Measurements from ENCODE around the gene CLDN7. TPM values are rescaled to one million over a fixed set of nuclear protein-coding genes. Genes with fewer than 3 reads are reported as not detected.

The CLDN7 gene
- total and polyA plus RNA-seq, 2 experiments from 2014 or later = 197 to 341 TPM

GRCh38 chr17:7218166-7218565, 44.1 kb downstream of the CLDN7 start:
- Histone ChIP-seq H3K9me3 (ENCODE audit: low read depth) (no peaks in the 10 kb centered on the region), H2AFZ (peak overlapping the region; percentile 51), H3K4me3 (peak overlapping the region; percentile 61), H3K27ac (peak overlapping the region; percentile 99), H3K4me1 (ENCODE audit: insufficient read depth) (peaks cover 42% of the 10 kb centered on the region), H3K79me2 (peaks cover 45% of the 10 kb centered on the region), H3K36me3 (replicated peaks; ENCODE audit: insufficient read depth, low read depth) (no peaks in the 10 kb centered on the region), H3K9me2 (replicated peaks; ENCODE audit: insufficient read depth) (no peaks in the 10 kb centered on the region), H3K27me3 (no peaks in the 10 kb centered on the region), H4K20me1 (ENCODE audit: insufficient read depth, poor library complexity, severe bottlenecking) (no peaks in the 10 kb centered on the region), H3K4me2 (peak overlapping the region; percentile 80)
- 64% methylated on average over 6 of the region's 6 CpGs for WGBS (ENCODE audit: low lambda C conversion rate, missing lambda C conversion rate)
- TF ChIP-seq EZH2phosphoT487 (IDR thresholded peaks at IDR 0.05; ENCODE audit: low read depth, severe bottlenecking, unreplicated experiment) (no peak), CTCF (IDR thresholded peaks at IDR 0.05; ENCODE audit: poor library complexity) (no peak)
- no peak for DNase-seq (ENCODE audit: low spot score)

- H3K9me3 ChIP-seq (ENCODE audit: low read depth) = no peaks in the 10 kb centered on the region
- peaks cover 4% of the 10 kb centered on the region for H4K20me1 ChIP-seq (ENCODE audit: insufficient read depth, poor library complexity, severe bottlenecking)
- H2AFZ ChIP-seq = peak overlapping the region; percentile 51
Measured at GRCh38 chr17:7217113-7217987, 44.9 kb downstream of the CLDN7 start.

GRCh38 chr17:7216242-7217112, 45.8 kb downstream of the CLDN7 start:
- Histone ChIP-seq H3K9me2 (replicated peaks; ENCODE audit: insufficient read depth) (no peaks in the 10 kb centered on the region), H3K4me1 (ENCODE audit: insufficient read depth) (peaks cover 44% of the 10 kb centered on the region), H3K4me3 (peak overlapping the region; percentile 38), H2AFZ (no peak overlapping the region), H3K79me2 (peaks cover 53% of the 10 kb centered on the region), H3K4me2 (peak overlapping the region; percentile 80), H3K9me3 (ENCODE audit: low read depth) (no peaks in the 10 kb centered on the region), H3K27me3 (no peaks in the 10 kb centered on the region), H4K20me1 (ENCODE audit: insufficient read depth, poor library complexity, severe bottlenecking) (peaks cover 9% of the 10 kb centered on the region), H3K36me3 (replicated peaks; ENCODE audit: insufficient read depth, low read depth) (no peaks in the 10 kb centered on the region), H3K27ac (peak overlapping the region; percentile 72)
- TF ChIP-seq EZH2phosphoT487 (IDR thresholded peaks at IDR 0.05; ENCODE audit: low read depth, severe bottlenecking, unreplicated experiment) (no peak), EZH2 (IDR thresholded peaks at IDR 0.05; ENCODE audit: borderline replicate concordance) (no peak), CTCF (IDR thresholded peaks at IDR 0.05; ENCODE audit: poor library complexity) (no peak)
- DNase-seq (ENCODE audit: low spot score) = no peak
- 15% methylated on average over 7 of the region's 7 CpGs for WGBS (ENCODE audit: low lambda C conversion rate, missing lambda C conversion rate)

More at GRCh38 chr17:7217113-7217987, 44.9 kb downstream of the CLDN7 start:
- TF ChIP-seq CTCF (IDR thresholded peaks at IDR 0.05; ENCODE audit: poor library complexity) = no peak
- TF ChIP-seq EZH2phosphoT487 (IDR thresholded peaks at IDR 0.05; ENCODE audit: low read depth, severe bottlenecking, unreplicated experiment) = no peak
- no peak for TF ChIP-seq EZH2 (IDR thresholded peaks at IDR 0.05; ENCODE audit: borderline replicate concordance)
- peaks cover 53% of the 10 kb centered on the region for H3K79me2 ChIP-seq
- H3K27ac ChIP-seq = peak overlapping the region; percentile 99
- DNase-seq (ENCODE audit: low spot score) = peak; percentile 86
- no peaks in the 10 kb centered on the region for H3K27me3 ChIP-seq
- H3K36me3 ChIP-seq (replicated peaks; ENCODE audit: insufficient read depth, low read depth) = no peaks in the 10 kb centered on the region
- peak overlapping the region; percentile 61 for H3K4me3 ChIP-seq
- no peaks in the 10 kb centered on the region for H3K9me2 ChIP-seq (replicated peaks; ENCODE audit: insufficient read depth)
- H3K4me1 ChIP-seq (ENCODE audit: insufficient read depth) = peaks cover 42% of the 10 kb centered on the region
- WGBS (ENCODE audit: low lambda C conversion rate, missing lambda C conversion rate) = 3% methylated on average over 21 of the region's 32 CpGs
- peak overlapping the region; percentile 80 for H3K4me2 ChIP-seq
